Ramos (cell line): ENCODE results near the gene ZFYVE21.
"Not testable (repeated sequence)": the region's sequence is repeated elsewhere in the genome, so short reads cannot be mapped to it uniquely, and the experiment has no call there.

Experiments used
- in situ Hi-C: fragments of 300-500 bp; cut with MboI; formaldehyde crosslinking; loops from one replicate; pipeline ENCODE4 v1.14.3; 2022; ENCODE audit warnings: low sequenced_read_pairs; ENCODE audit not compliant: unreplicated experiment

ZFYVE21 gene

GRCh38 chr14:103690332-103690731, 25.3 kb upstream of the ZFYVE21 start:
- in situ Hi-C loops: no loop called here

- in situ Hi-C loops: not testable (repeated sequence)
These were observed 24.0 kb upstream of the ZFYVE21 start for GRCh38 chr14:103691655-103692054.

- in situ Hi-C loops: no loop called here
These were observed 23.5 kb upstream of the ZFYVE21 start for GRCh38 chr14:103692159-103692558.

DNA sequence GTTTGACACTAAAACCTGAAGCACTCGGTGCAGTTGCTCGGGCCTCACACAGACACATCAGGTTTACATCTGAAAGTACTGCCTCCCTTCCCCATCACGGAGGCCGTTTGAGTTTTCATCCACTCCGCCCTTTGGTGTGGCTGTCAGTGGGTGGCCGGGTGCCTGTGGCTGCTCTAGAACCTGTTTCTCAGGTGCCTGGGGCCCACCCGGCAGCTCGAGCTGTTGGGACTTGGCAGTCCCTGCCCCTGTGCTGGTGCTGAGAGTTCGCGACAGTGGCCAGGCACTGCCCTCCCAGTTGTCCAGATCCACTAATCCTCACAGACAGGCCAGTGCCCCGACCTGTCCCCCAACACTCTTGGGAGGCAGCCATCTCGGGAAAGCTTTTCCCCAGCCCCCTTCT, 22.7 kb upstream of the ZFYVE21 start:
- in situ Hi-C loops: no loop called here

GRCh38 chr14:103693515-103693914, 22.1 kb upstream of the ZFYVE21 start:
- in situ Hi-C loops: no loop called here

DNA sequence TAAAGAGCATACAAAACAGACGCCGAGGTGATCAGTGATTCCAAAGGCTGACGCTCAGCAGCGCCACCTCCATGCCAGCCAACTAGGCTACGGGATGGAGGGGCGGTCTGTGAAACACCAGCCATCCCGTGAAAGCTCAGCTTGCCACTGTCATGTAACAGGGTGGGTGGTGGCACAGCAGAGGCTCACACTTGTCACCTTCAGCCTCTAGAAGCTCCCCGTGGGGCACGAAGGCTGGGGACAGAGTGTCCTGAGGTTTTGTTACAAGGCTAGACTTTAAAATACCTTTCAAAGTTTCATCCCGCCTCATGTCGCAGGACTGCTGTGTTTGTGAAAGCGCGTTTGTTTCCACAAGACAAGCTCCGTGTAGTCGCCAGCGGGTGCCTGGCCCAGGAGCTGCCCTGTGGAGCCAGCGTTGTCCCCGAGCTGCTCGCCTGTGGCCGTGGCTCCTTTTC, 21.0 kb upstream of the ZFYVE21 start:
- in situ Hi-C loops: no loop called here

DNA sequence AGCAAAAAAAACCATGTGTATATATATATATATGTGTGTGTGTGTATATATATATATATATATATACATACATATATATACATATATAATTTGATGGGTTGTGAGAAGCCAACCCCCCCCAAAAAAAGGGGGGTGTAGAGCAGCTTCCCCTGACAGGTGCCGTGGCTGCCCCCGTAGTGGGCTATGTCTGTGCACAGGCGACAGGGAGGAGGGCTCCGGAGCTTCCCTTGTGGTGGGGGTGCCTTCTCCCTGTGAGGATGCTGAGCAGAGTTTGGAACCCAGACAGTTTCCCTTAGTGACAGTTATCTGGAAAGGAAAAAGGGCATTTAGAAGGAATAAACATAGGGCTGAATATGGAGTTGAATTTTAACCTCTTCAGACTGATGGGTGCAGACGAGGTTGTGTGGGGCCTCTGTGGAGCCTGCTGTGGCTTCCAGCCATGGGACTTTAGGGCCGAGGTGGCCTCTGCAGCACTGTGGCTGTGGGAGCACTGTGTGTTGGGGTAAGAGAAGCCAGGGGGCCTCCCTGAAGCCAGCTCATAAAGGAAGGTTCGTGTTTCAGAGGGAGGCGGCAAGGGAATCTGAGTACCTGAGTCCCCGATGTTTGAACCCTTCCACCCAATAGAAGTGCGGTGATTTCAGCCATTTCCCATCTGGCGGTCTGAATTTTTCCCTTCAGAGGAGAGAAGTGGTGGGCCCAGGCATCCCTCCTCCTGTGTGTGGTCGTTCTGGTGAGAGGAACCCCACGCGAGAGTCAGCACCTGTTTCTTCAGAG, 20.1 kb upstream of the ZFYVE21 start:
- in situ Hi-C loops: no loop called here

- in situ Hi-C loops: no loop called here
These were observed 19.6 kb upstream of the ZFYVE21 start for GRCh38 chr14:103696070-103696402.

DNA sequence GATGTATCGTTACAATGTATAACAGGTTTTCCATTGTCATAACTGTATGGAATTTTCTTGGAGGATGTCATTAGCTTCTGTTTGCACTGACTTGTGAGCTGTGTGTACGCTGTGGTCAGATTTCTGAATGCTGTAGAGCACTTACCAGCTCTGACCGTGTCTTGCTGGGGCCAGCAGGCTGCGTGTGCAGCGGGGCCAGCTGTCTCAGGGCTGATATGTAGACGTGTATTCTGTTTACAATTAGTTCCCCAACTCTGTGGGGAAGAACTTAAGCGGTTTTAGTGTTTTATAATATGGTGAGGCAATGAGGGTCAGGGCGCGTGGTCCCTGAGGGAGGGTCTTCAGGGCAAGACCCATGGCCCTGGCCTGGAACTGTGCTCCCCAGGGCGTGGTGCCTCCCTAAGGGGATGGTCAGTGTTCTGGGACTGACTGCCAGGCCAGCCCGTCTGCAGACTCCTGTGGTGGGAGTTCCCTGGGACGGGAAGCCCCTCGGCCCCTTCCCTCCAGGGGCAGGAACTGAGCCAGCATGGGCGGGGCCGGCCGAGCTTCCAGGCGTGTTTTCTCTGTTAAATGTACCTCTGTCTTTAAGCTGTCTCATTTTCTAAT, 19.0 kb upstream of the ZFYVE21 start:
- in situ Hi-C loops: no loop called here

- in situ Hi-C loops: no loop called here
These were observed 18.4 kb upstream of the ZFYVE21 start for GRCh38 chr14:103697206-103697602.

DNA sequence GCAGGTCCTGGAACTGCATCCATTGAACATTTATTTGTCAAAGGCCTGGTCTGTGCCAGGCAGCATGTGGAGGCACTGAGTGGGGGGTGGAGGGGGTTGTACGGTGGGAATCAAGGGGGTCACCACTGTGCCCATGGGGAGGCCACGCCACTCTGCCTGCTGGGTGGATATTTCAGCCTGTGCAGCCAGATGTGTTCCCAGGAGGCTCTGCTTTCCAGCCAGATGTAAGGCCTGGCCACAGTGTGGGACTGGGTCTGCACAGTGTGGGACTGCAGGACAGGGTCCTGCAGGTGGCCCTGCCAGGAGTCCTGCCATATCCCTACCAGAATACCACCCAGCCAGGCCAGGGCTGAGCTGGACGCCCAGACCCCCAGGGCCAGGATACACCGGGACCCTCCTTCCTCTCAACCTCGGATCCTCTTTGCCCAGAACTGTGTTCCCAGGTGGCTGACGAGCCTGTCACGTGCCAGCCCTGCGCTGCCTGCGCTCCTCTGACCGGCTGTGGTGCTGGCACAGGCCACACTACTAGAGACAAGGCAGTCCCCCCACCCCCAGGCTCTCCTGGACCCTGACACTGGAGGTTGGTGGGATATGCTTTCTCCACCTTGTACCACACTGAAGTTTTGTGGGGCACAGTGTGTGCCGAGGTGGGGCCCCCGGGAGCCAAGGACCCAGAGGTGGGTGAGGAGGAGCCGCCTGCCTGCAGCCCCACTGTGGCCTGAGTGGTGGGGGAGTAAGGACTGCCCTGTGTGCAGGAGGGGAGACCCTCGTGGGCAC, 17.8 kb upstream of the ZFYVE21 start:
- in situ Hi-C loops: no loop called here

DNA sequence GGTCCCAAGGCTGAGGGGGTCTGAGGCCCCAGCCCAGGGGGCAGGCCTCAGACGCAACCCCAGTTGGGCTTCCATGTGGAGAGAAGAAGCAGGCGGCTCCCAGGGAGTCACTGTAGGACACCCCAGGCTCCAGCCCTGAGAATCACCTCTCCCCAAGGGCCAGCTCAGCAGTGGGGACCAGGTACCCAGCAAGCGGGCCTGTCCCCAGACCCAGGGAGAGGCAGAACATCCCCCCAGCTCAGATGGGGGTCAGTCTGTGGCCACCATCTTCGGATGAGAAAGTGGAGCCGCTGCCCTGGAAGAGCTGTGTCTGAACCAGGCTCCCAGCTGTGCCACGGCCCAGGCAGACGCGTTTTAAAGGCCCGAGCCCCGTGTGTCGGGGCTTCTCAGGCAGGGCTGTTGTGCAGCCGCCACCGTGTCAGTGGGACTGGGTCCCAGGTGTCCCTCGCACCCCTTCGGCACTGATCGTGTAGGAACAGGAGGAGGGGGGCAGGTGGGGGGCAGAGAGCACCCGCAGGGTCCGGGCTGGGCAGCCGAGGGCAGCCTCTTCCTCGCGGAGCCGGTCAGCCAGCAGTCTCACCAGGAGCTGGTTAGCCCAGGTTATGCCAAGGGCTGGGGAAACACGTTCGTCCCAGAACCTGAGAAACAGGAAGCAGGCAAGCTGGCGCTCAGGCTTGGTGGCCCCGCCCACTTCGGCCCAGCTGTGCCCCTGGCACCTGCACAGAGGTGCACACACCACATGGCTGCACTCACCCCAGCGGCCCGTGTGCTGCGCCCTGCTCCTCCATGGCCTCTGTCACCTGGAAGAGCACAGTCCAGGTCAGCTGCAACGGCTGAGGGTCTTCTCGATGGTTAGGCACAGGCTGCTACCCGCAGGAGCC, 17.0 kb upstream of the ZFYVE21 start:
- in situ Hi-C loops: no loop called here

DNA sequence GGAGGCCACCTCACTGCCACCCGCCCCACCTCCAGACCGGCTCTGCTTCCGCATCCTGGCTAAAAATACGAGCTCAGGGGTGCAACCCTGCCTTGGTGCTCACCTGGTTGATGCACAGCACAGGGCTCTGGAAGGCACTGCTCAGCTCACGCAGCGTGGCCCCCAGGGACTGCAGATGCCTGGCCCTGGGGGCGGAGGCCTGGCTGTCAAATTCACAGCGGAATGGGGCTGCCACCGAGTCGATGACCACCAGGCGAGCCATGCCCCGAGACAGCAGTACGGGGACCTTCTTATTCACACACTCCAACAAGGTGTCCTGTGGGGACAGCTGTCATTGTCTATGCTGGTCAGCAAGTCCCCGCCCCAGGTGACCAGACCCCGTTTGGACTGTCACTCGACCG, 16.3 kb upstream of the ZFYVE21 start:
- in situ Hi-C loops: no loop called here

- in situ Hi-C loops: no loop called here
These were observed 15.5 kb upstream of the ZFYVE21 start for GRCh38 chr14:103699901-103700752.

DNA sequence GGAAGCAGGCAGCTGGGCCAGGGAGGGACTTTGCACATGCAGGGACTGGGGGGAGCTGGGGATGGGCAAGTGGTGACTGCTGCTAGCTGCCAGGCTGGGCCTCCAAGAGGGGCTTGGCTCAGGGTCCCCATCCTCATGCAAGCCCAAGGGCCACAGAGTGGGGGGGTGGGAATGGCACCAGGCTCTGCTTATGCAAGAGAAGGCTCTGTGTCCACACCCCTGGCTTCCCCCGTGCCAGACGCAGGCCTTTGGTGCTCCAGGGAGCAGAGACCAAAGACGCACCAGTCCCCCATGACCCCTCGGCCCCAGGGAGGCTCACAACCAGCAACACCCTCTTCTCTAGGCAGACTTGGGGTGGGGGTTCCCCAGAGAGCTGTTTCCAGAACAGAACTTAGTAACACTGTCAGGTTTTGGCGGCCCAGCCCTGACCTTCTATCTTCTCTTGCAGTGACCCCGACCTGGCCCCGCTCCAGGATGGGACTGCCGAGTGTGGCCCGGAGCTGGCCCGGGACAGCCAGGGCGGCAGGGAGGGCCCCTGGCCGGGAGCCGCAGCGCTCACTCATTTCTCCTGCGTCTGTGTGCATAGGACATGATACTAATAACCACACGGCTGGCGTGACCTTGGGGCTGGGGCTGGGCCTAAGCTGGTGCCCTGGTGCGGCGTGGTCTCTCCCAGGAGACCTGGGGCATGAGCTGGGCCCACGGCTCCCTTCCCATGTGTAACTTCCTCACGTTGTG, 14.7 kb upstream of the ZFYVE21 start:
- in situ Hi-C loops: no loop called here

GRCh38 chr14:103702095-103702494, 13.5 kb upstream of the ZFYVE21 start:
- in situ Hi-C loops: no loop called here

- in situ Hi-C loops: no loop called here
These were observed 12.8 kb upstream of the ZFYVE21 start for GRCh38 chr14:103702497-103703432.
